ENCODE results near the gene SURF2.
A peak's percentile ranks its signal among the peaks of the same experiment; 100 is the strongest.

SURF2 gene

DNA sequence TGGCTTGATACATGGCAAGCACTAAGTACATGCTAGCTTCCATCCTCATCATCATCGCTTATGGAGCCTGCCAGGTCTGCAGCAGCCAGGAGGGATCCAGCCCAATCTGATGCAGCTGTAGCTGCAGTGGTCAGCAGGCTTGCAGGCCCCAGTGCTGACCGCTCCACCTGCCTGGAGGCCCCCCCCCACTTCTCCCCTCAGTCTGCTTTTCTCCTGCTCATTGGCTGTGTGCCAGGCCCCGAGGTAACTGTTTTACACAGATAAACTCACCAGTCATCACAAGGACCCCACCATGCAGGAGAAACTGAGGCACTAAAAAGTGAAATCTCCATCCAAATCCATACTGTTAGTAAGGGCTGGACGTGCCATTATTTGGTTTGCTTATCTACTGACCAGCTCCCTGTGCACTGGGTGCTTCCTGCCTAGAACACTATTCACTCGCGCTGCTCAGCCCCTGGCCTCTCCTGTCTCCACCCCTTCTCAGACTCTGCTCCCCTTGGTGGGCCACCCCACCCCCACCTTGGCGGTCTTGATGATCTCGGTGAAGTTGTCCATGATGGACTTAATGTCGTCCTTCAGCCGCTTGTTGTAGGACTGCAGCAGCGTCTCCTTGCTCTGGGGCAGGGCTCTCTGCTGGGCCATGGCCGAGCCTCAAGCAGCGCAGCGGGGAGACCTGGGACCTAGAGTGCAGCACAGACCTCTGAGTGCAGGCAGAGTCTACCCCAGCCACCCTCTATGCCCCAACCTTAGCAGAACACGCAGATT, 10.1 kb upstream of the SURF2 start:
- WGBS, 2 experiments (ENCODE audit: insufficient coverage in 2 of 2) = 80 to 81% methylated on average over 15 of the region's 15 CpGs
- H3K27ac ChIP-seq (ENCODE audit: low read depth, low read length, severe bottlenecking) = peak overlapping the region; percentile 10
- H3K9me3 ChIP-seq (ENCODE audit: control insufficient read depth, low read length) = no peaks in the 10 kb centered on the region
- H3K36me3 ChIP-seq (ENCODE audit: control insufficient read depth, insufficient read depth, low read length) = peaks cover 78% of the 10 kb centered on the region
- H3K4me3 ChIP-seq (ENCODE audit: extremely low read depth, insufficient read depth, low read length, poor library complexity, severe bottlenecking) = peak overlapping the region; percentile 100
- peaks cover 12% of the 10 kb centered on the region for H3K4me1 ChIP-seq (ENCODE audit: control insufficient read depth, insufficient read depth, low read length, poor library complexity, severe bottlenecking)

DNA sequence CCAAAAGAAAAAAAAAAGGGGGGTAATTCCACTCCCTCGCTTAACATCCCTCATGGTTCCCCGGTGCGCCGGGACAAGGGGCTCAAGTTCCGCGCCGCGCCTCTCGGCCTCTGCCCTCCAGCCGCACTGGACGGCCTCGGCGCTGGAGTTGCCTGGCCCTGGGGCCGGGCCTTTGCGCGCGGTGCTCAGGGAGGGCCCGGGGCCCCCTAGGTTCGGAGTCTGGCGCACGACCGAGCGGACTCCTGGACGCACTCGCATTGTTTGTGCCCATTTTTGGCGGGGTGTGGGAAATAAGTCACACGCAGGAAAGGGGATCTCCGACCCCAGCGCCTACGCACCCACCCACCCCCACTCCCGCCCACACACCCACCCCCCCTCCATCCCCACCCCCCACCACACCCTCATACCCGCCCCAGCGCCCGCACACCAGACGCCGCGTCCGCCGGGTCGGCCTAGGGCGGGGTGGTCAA, 8.8 kb upstream of the SURF2 start:
- 0% methylated on average over 16 to 25 of the region's 41 CpGs for WGBS, 2 experiments (ENCODE audit: insufficient coverage in 2 of 2)
- Histone ChIP-seq H3K27ac (ENCODE audit: low read depth, low read length, severe bottlenecking) (peak overlapping the region; percentile 98), H3K36me3 (ENCODE audit: control insufficient read depth, insufficient read depth, low read length) (peaks cover 79% of the 10 kb centered on the region)

DNA sequence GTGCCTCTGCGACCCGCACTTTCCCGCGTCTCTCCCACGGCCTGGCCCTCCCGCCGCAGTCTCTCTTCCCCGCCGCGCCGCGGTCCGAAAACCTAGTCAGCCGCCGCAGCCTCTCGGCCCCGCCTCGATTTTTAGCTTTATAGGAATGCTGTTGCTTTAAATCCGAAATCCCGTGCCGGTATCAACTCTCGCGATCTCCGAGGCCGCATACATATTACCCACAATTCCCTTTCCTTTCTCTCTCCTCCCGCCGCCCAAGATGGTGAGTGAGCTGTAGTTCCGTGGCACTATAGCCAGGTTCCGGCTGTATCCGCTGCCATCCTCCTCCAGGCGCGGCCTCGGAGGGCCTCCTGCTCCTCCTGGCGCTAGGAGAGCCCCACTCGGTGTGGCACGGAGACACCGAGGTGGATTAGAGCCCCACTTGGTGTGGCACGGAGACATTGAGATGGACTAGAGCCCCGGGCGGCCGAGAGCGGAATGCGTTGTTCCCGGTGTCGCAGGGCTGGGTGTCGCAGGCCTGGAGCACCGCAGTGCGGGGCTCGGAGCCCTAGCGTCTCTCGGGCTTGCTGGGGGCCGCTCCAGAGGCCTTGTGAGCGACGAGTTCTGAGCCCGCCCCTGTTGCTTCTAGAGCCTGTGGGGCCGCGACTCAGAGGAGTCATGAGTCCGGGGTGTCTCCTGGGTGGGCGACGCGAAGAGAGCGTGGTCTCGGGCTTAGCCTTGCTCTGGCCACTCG, 8.2 kb upstream of the SURF2 start, which contains the start of the genes MED22 and RPL7A:
Gene MED22, minus strand, starts transcription at position 147 of the 733 bp plus-strand sequence. CDS start 1,469 bp downstream, outside the sequence.
Gene RPL7A, plus strand, starts transcription at position 234 of the 733 bp plus-strand sequence. Its CDS starts 26 bp downstream, at position 260.
- Histone ChIP-seq H3K4me3 (ENCODE audit: extremely low read depth, insufficient read depth, low read length, poor library complexity, severe bottlenecking) (peak within 1 kb of the TSS; percentile 100), H3K4me1 (ENCODE audit: control insufficient read depth, insufficient read depth, low read length, poor library complexity, severe bottlenecking) (peaks cover 12% of the 10 kb centered on the region), H3K9me3 (ENCODE audit: control insufficient read depth, low read length) (no peaks in the 10 kb centered on the region), H3K36me3 (ENCODE audit: control insufficient read depth, insufficient read depth, low read length) (peaks cover 79% of the 10 kb centered on the region), H3K27ac (ENCODE audit: low read depth, low read length, severe bottlenecking) (peak within 1 kb of the TSS; percentile 98)
- WGBS, 2 experiments (ENCODE audit: insufficient coverage in 2 of 2) = 0% methylated on average over 57 to 59 of the region's 64 CpGs

More for the DNA sequence above, 8.8 kb upstream of the SURF2 start:
- peaks cover 12% of the 10 kb centered on the region for H3K4me1 ChIP-seq (ENCODE audit: control insufficient read depth, insufficient read depth, low read length, poor library complexity, severe bottlenecking)
- no peaks in the 10 kb centered on the region for H3K9me3 ChIP-seq (ENCODE audit: control insufficient read depth, low read length)
- peak overlapping the region; percentile 100 for H3K4me3 ChIP-seq (ENCODE audit: extremely low read depth, insufficient read depth, low read length, poor library complexity, severe bottlenecking)

DNA sequence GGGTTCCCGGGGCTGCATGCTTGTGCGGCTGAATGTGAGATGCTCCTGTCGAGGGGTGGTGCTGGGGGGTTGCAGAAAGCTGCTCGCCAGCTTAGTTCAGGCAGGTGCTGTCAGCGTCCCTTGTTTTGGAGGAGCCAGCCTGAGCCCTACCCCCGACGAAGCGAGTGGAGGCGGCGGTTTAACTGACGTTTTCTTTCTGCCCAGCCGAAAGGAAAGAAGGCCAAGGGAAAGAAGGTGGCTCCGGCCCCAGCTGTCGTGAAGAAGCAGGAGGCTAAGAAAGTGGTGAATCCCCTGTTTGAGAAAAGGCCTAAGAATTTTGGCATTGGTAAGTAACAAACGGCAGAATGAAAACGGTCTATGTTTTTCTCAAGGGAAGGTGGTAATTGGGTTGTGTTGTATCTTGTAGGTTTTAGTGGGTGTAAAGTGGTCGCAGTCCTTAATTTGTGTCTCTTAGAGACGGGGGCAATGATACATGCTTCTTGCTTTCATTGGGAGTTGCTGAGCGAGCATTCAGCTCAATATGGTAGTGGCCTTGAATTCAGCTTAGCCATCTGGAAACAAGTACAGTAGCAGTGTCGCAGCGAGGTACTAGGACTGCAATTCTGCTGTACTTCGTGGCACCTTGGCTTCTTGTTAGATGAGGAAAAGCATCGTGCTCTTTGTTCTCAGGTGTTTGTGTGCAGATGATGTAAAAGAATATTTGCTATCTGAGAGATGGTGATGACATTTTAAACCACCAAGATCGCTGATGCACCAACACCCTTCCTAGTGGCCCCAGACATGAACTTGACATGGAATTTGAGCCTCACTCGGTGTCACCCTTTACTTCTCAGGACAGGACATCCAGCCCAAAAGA, 7.4 kb upstream of the SURF2 start:
- WGBS, 2 experiments (ENCODE audit: insufficient coverage in 2 of 2) = 10 to 11% methylated on average over 22 of the region's 25 CpGs
- peak overlapping the region; percentile 98 for H3K27ac ChIP-seq (ENCODE audit: low read depth, low read length, severe bottlenecking)
- peaks cover 12% of the 10 kb centered on the region for H3K4me1 ChIP-seq (ENCODE audit: control insufficient read depth, insufficient read depth, low read length, poor library complexity, severe bottlenecking)
- H3K36me3 ChIP-seq (ENCODE audit: control insufficient read depth, insufficient read depth, low read length) = peaks cover 75% of the 10 kb centered on the region
- H3K9me3 ChIP-seq (ENCODE audit: control insufficient read depth, low read length) = no peaks in the 10 kb centered on the region
- peak overlapping the region; percentile 100 for H3K4me3 ChIP-seq (ENCODE audit: extremely low read depth, insufficient read depth, low read length, poor library complexity, severe bottlenecking)

DNA sequence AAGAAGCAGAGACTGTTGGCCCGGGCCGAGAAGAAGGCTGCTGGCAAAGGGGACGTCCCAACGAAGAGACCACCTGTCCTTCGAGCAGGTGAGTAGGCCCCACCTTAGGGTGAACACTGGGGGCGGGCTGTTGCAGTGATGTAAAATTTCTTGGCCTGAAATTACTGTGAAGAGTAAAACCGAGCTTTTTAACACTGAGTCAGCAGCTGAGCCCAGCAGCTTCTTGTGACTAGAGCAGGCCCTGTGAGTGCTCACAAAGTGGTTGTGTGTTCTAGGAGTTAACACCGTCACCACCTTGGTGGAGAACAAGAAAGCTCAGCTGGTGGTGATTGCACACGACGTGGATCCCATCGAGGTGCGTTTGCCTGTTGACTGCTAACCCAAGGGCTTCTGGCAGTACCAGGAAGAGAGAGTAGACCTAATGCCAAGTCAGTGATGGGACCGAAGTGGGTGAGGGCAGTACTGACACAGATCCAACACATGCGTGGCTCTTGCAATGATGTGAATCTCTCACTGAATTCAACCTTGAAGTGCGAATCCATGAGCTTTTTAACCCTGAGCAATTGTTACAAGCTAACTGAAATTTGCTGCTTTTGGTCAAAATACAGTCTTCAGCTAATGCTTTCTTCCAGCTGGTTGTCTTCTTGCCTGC, 6.3 kb upstream of the SURF2 start:
- Histone ChIP-seq H3K4me3 (ENCODE audit: extremely low read depth, insufficient read depth, low read length, poor library complexity, severe bottlenecking) (peak overlapping the region; percentile 100), H3K9me3 (ENCODE audit: control insufficient read depth, low read length) (no peaks in the 10 kb centered on the region), H3K27ac (ENCODE audit: low read depth, low read length, severe bottlenecking) (peak overlapping the region; percentile 23), H3K36me3 (ENCODE audit: control insufficient read depth, insufficient read depth, low read length) (peaks cover 64% of the 10 kb centered on the region), H3K4me1 (ENCODE audit: control insufficient read depth, insufficient read depth, low read length, poor library complexity, severe bottlenecking) (peaks cover 12% of the 10 kb centered on the region)
- WGBS, 2 experiments (ENCODE audit: insufficient coverage in 2 of 2) = 90 to 97% methylated on average over 12 to 15 of the region's 15 CpGs

DNA sequence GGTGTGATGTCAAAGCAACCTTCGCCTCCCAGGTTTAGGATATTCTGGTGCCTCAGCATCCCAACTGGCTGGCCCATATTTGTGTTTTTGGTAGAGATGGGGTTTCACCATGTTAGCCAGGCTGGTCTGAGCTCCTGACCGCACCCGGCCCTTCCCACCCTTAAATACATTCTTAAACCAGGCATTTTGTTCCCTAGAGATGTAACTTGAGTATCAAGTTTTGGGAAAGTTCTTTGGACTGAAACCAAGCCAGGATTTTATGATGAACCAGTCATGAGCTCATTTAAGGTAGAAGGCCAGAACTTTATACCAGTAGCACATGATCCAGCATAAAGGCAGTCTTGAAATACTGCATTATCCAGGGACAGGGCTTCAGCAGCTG, 4.8 kb upstream of the SURF2 start:
- H3K9me3 ChIP-seq (ENCODE audit: control insufficient read depth, low read length) = no peaks in the 10 kb centered on the region
- no peak overlapping the region for H3K4me3 ChIP-seq (ENCODE audit: extremely low read depth, insufficient read depth, low read length, poor library complexity, severe bottlenecking)
- no peak overlapping the region for H3K27ac ChIP-seq (ENCODE audit: low read depth, low read length, severe bottlenecking)
- WGBS, 2 experiments (ENCODE audit: insufficient coverage in 2 of 2) = 80% methylated on average over 1 of the region's 3 CpGs; no CpG with 5 or more reads in 1 of the 2 experiments
- H3K36me3 ChIP-seq (ENCODE audit: control insufficient read depth, insufficient read depth, low read length) = peaks cover 52% of the 10 kb centered on the region
- peaks cover 8% of the 10 kb centered on the region for H3K4me1 ChIP-seq (ENCODE audit: control insufficient read depth, insufficient read depth, low read length, poor library complexity, severe bottlenecking)

DNA sequence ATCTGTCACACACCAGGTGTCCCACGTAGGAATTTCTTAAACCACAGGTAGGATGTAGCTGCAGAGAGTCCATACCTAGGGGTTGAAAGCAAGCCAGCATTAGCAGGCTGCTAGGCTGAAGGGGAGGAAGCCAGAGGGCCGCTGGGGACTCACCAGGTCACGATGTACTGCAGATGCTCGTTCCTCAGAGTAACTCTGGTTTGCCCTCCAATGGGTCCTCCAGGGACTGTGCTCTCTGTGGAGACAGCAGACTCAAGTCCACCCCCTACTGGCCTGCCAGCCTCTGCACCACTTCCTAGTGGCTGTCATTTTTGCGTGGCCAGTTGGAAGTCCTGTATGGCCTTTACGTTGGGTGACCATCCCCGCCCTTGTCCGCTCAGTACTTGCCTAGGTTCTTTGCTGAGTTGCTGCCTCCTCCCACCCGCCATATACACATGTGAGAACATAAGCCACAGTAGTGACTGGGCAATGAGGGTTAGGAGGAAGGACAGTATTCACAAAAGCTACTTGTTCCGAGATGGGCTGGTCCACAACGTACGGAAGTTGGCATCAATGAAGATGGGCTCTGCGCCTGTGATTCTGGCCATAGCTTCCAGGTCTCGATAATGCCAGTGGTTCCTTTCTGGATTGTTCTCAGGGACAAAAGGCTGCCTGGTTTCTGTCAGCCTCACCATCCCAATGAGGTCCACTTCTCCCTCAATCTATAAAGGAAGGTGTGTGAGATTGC, 4.3 kb upstream of the SURF2 start:
- 83 to 88% methylated on average over 10 to 14 of the region's 14 CpGs for WGBS, 2 experiments (ENCODE audit: insufficient coverage in 2 of 2)
- no peak overlapping the region for H3K27ac ChIP-seq (ENCODE audit: low read depth, low read length, severe bottlenecking)

DNA sequence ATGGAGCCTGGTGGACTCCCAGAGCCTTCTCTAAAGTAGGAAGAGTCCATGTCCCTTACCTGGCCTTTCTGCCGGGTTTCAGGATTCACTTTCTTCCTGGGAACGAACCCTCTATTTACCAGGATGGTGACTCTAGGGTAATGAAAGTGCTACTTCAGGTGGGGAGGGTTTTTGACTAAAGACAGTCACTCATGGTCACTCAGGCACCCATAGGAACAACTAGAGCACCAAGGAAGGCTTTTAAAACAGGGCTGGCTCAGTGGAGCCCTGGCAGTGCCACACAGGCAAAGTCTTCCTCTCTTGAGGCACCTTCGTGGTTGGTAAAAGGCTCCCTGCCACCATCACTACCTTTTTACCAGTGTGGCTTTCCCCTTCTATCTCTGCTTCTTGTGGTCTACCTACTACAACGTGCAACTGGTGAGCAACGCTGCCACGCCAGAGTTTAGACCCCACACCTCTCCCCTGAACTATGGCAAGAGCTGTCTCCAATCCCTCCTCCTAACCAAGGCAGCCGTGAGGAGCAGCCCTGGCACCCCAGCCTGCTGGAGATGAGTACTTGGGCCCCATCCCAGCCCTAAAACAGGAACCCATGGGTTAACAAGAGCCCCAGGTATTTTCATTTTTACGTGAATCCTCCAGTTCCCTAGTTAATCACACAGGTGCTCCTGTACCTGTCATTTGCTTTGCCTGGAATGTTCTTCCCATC, 3.6 kb upstream of the SURF2 start:
- WGBS, 2 experiments (ENCODE audit: insufficient coverage in 2 of 2) = 92 to 95% methylated on average over 6 to 7 of the region's 8 CpGs
- Histone ChIP-seq H3K4me1 (ENCODE audit: control insufficient read depth, insufficient read depth, low read length, poor library complexity, severe bottlenecking) (peaks cover 6% of the 10 kb centered on the region), H3K4me3 (ENCODE audit: extremely low read depth, insufficient read depth, low read length, poor library complexity, severe bottlenecking) (no peak overlapping the region), H3K9me3 (ENCODE audit: control insufficient read depth, low read length) (no peaks in the 10 kb centered on the region), H3K27ac (ENCODE audit: low read depth, low read length, severe bottlenecking) (peak overlapping the region; percentile 16), H3K36me3 (ENCODE audit: control insufficient read depth, insufficient read depth, low read length) (peaks cover 55% of the 10 kb centered on the region)

More for the DNA sequence above, 4.3 kb upstream of the SURF2 start:
- Histone ChIP-seq H3K4me1 (ENCODE audit: control insufficient read depth, insufficient read depth, low read length, poor library complexity, severe bottlenecking) (peaks cover 6% of the 10 kb centered on the region), H3K36me3 (ENCODE audit: control insufficient read depth, insufficient read depth, low read length) (peaks cover 52% of the 10 kb centered on the region), H3K4me3 (ENCODE audit: extremely low read depth, insufficient read depth, low read length, poor library complexity, severe bottlenecking) (no peak overlapping the region), H3K9me3 (ENCODE audit: control insufficient read depth, low read length) (no peaks in the 10 kb centered on the region)

DNA sequence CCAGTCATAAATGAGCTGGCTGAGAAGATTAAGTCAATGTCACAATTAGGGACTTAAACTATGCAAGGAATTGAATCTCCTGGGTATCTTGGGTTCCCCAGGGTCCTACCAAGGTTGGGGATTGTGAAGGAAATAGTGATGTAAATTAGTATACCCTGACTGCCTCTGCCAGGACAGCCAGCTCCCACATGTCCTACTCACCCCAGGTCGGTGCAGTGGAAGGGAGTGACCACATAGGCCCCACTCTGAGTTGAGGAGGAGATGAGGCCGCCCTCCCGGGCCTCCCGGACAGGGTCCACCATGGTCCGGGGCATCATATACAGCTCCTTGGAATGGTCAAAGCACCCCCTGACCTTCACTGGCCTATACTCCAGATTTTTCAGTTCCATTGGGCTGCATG, 2.8 kb upstream of the SURF2 start:
- H3K27ac ChIP-seq (ENCODE audit: low read depth, low read length, severe bottlenecking) = peak overlapping the region; percentile 16
- H3K9me3 ChIP-seq (ENCODE audit: control insufficient read depth, low read length) = no peaks in the 10 kb centered on the region
- 96 to 100% methylated on average over 4 of the region's 5 CpGs for WGBS, 2 experiments (ENCODE audit: insufficient coverage in 2 of 2)
- peaks cover 61% of the 10 kb centered on the region for H3K36me3 ChIP-seq (ENCODE audit: control insufficient read depth, insufficient read depth, low read length)
- H3K4me3 ChIP-seq (ENCODE audit: extremely low read depth, insufficient read depth, low read length, poor library complexity, severe bottlenecking) = no peak overlapping the region
- peaks cover 6% of the 10 kb centered on the region for H3K4me1 ChIP-seq (ENCODE audit: control insufficient read depth, insufficient read depth, low read length, poor library complexity, severe bottlenecking)

Measured in mesodermal cell (in vitro differentiated cells).